ENCODE measurements around the gene ATXN10. TPM values are rescaled to one million over a fixed set of nuclear protein-coding genes. Genes with fewer than 3 reads are reported as not detected.

The ATXN10 gene
- polyA plus RNA-seq, 3 donors, result 60.1 to 106 (median 92.4) TPM

DNA sequence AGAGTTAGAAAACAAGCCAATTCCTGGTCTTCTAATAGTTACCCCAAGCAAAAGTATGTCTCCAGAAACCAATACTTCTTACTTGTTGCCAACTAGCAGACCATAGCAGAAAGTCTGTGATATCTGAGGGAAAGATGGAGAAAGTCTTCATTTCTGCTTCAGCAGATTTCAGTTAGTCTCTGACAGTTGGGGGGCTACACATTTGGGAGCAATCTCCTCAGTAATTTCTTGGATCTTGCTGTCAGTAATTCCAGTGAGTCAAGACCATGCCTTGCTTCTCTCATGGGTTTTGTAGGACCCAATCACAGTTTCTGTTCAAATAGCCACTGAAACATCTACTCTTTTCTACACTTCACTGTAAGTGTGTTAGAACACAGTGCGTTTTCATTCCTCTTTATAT, 118.8 kb downstream of the ATXN10 start:
- TF ChIP-seq, protein P1, sequence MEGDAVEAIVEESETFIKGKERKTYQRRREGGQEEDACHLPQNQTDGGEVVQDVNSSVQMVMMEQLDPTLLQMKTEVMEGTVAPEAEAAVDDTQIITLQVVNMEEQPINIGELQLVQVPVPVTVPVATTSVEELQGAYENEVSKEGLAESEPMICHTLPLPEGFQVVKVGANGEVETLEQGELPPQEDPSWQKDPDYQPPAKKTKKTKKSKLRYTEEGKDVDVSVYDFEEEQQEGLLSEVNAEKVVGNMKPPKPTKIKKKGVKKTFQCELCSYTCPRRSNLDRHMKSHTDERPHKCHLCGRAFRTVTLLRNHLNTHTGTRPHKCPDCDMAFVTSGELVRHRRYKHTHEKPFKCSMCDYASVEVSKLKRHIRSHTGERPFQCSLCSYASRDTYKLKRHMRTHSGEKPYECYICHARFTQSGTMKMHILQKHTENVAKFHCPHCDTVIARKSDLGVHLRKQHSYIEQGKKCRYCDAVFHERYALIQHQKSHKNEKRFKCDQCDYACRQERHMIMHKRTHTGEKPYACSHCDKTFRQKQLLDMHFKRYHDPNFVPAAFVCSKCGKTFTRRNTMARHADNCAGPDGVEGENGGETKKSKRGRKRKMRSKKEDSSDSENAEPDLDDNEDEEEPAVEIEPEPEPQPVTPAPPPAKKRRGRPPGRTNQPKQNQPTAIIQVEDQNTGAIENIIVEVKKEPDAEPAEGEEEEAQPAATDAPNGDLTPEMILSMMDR (IDR thresholded peaks at IDR 0.05), result no peak
- Histone ChIP-seq H3K9ac (ENCODE audit: insufficient read depth, low read length, poor library complexity, severe bottlenecking) (no peak overlapping the region), H3K4me3 (replicated peaks in 1 of 3; ENCODE audit: low read depth in 2 of 3, low read length in 3 of 3) (no peak overlapping the region), H2AFZ (ENCODE audit: insufficient read depth, low read depth, low read length, poor library complexity, severe bottlenecking) (no peak overlapping the region), H3K36me3 (replicated peaks in 1 of 2; ENCODE audit: control insufficient read depth in 1 of 2, insufficient read depth in 2 of 2, low read length in 2 of 2) (peaks cover 4 to 27% of the 10 kb centered on the region in 2 donors), H3K9me3 (replicated peaks in 1 of 2; ENCODE audit: control insufficient read depth in 1 of 2, insufficient read depth in 1 of 2, low read length in 2 of 2) (peaks cover 12 to 18% of the 10 kb centered on the region in 2 donors), H3K27ac (ENCODE audit: low read depth in 1 of 2, low read length in 2 of 2) (no peak overlapping the region), H4K20me1 (ENCODE audit: insufficient read depth, low read length) (peaks cover 4% of the 10 kb centered on the region), H3K4me1 (ENCODE audit: control insufficient read depth in 1 of 2, insufficient read depth in 2 of 2, low read length in 2 of 2) (no peaks in the 10 kb centered on the region), H3K27me3 (ENCODE audit: control insufficient read depth in 2 of 2, insufficient read depth in 2 of 2, low read length in 2 of 2) (no peaks in the 10 kb centered on the region), H3K4me2 (replicated peaks; ENCODE audit: extremely low read depth, low read length, poor library complexity, severe bottlenecking) (no peak overlapping the region), H3K79me2 (ENCODE audit: insufficient read depth, low read length) (no peaks in the 10 kb centered on the region)
- DNase-seq, result no peak
- Mint-ChIP-seq H3K9me3 (peaks cover 14 to 27% (median 21%) of the 10 kb centered on the region in 7 donors), H3K4me3 (no peak overlapping the region), H3K27me3 (ENCODE audit: low read depth in 3 of 3) (peaks cover 0 to 1% (median 0%) of the 10 kb centered on the region in 3 donors), H3K4me1 (no peaks in the 10 kb centered on the region), H3K27ac (no peak overlapping the region), H3K36me3 (peaks cover 21 to 37% of the 10 kb centered on the region in 2 donors)
- intact Hi-C loops (cut with micrococcal nuclease), result no loop called here
- WGBS (ENCODE audit: insufficient coverage), result no CpG with 5 or more reads among the region's 1 CpG

- Histone ChIP-seq H3K27me3 (ENCODE audit: control insufficient read depth in 2 of 2, insufficient read depth in 2 of 2, low read length in 2 of 2) (no peaks in the 10 kb centered on the region), H4K20me1 (ENCODE audit: insufficient read depth, low read length) (peaks cover 4% of the 10 kb centered on the region), H3K4me3 (replicated peaks in 1 of 3; ENCODE audit: low read depth in 2 of 3, low read length in 3 of 3) (no peak overlapping the region), H3K9ac (ENCODE audit: insufficient read depth, low read length, poor library complexity, severe bottlenecking) (no peak overlapping the region), H3K4me2 (replicated peaks; ENCODE audit: extremely low read depth, low read length, poor library complexity, severe bottlenecking) (no peak overlapping the region), H3K4me1 (ENCODE audit: control insufficient read depth in 1 of 2, insufficient read depth in 2 of 2, low read length in 2 of 2) (no peaks in the 10 kb centered on the region), H3K36me3 (replicated peaks in 1 of 2; ENCODE audit: control insufficient read depth in 1 of 2, insufficient read depth in 2 of 2, low read length in 2 of 2) (peaks cover 4 to 48% of the 10 kb centered on the region in 2 donors), H3K27ac (ENCODE audit: low read depth in 1 of 2, low read length in 2 of 2) (no peak overlapping the region), H3K79me2 (ENCODE audit: insufficient read depth, low read length) (no peaks in the 10 kb centered on the region), H3K9me3 (replicated peaks in 1 of 2; ENCODE audit: control insufficient read depth in 1 of 2, insufficient read depth in 1 of 2, low read length in 2 of 2) (peaks cover 26 to 40% of the 10 kb centered on the region in 2 donors), H2AFZ (ENCODE audit: insufficient read depth, low read depth, low read length, poor library complexity, severe bottlenecking) (no peak overlapping the region)
- H3K4me3 Mint-ChIP-seq, result no peak overlapping the region
- WGBS (ENCODE audit: insufficient coverage), result 100% methylated on average over 2 of the region's 3 CpGs
- TF ChIP-seq, protein P1 (IDR thresholded peaks at IDR 0.05), result no peak
- H3K36me3 Mint-ChIP-seq, result peaks cover 42 to 60% of the 10 kb centered on the region in 2 donors
- H3K9me3 Mint-ChIP-seq, result peaks cover 32 to 48% (median 38%) of the 10 kb centered on the region in 7 donors
- intact Hi-C loops (cut with micrococcal nuclease), result no loop called here
- peaks cover 0 to 1% (median 0%) of the 10 kb centered on the region in 3 donors for H3K27me3 Mint-ChIP-seq (ENCODE audit: low read depth in 3 of 3)
- H3K27ac Mint-ChIP-seq, result no peak overlapping the region
- H3K4me1 Mint-ChIP-seq, result no peaks in the 10 kb centered on the region
- no peak for DNase-seq
These were observed 121.5 kb downstream of the ATXN10 start for GRCh38 chr22:45793161-45793560.

Measured in CD14-positive monocyte (primary cell).